ENCODE results near the gene SULT2B1. TPM values are rescaled to one million over a fixed set of nuclear protein-coding genes. Genes with fewer than 3 reads are reported as not detected.
"Not testable (repeated sequence)": the region's sequence is repeated elsewhere in the genome, so short reads cannot be mapped to it uniquely, and the experiment has no call there.

SULT2B1 gene
- total RNA-seq, 2 experiments from 2014 or later, result not detected

- CTCF ChIA-PET, POLR2A ChIA-PET, H3K4me1 Mint-ChIP-seq: not testable (repeated sequence)
These were observed 13.9 kb upstream of the SULT2B1 start for GRCh38 chr19:48538057-48538456.

GRCh38 chr19:48539503-48540096 lies 12.4 kb upstream of the SULT2B1 start:
- H3K27me3 Mint-ChIP-seq, result no peaks in the 10 kb centered on the region
- ChIA-PET CTCF (interaction anchor here (0.9 to 1.5 kb wide), 2 partner anchors 34 to 45 kb away, joined by 4 to 5 read pairs; no protein-coding TSS in a partner anchor), POLR2A (no interaction called here)
- no peak for DNase-seq
- no peaks in the 10 kb centered on the region for H3K36me3 Mint-ChIP-seq (ENCODE audit: low read depth)
- no peak overlapping the region for H3K4me3 Mint-ChIP-seq
- no peaks in the 10 kb centered on the region for H3K9me3 Mint-ChIP-seq
- no peaks in the 10 kb centered on the region for H3K4me1 Mint-ChIP-seq
- no peak overlapping the region for H3K27ac Mint-ChIP-seq

More at GRCh38 chr19:48538057-48538456, 13.9 kb upstream of the SULT2B1 start:
- not testable (repeated sequence) for H3K27ac Mint-ChIP-seq; H3K27me3 Mint-ChIP-seq; H3K9me3 Mint-ChIP-seq; H3K36me3 Mint-ChIP-seq (ENCODE audit: low read depth); DNase-seq; H3K4me3 Mint-ChIP-seq

- H3K4me1 Mint-ChIP-seq, result no peaks in the 10 kb centered on the region
- no peaks in the 10 kb centered on the region for H3K27me3 Mint-ChIP-seq
- ChIA-PET POLR2A (no interaction called here), CTCF (interaction anchor here (1.5 kb wide), 1 partner anchor 44 kb away, joined by 5 read pairs; no protein-coding TSS in a partner anchor)
- no peak for DNase-seq
- no peaks in the 10 kb centered on the region for H3K9me3 Mint-ChIP-seq
- H3K36me3 Mint-ChIP-seq (ENCODE audit: low read depth), result no peaks in the 10 kb centered on the region
- H3K4me3 Mint-ChIP-seq, result no peak overlapping the region
- H3K27ac Mint-ChIP-seq, result no peak overlapping the region
These were observed 11.9 kb upstream of the SULT2B1 start for GRCh38 chr19:48540110-48540509.

GRCh38 chr19:48541813-48542212 lies 10.2 kb upstream of the SULT2B1 start:
- no peak overlapping the region for H3K27ac Mint-ChIP-seq
- no peak for DNase-seq
- CTCF ChIA-PET, result no interaction called here
- H3K9me3 Mint-ChIP-seq, result no peaks in the 10 kb centered on the region
- no peaks in the 10 kb centered on the region for H3K27me3 Mint-ChIP-seq
- H3K4me3 Mint-ChIP-seq, result no peak overlapping the region
- H3K36me3 Mint-ChIP-seq (ENCODE audit: low read depth), result no peaks in the 10 kb centered on the region
- H3K4me1 Mint-ChIP-seq, result no peaks in the 10 kb centered on the region
- POLR2A ChIA-PET, result no interaction called here

- Mint-ChIP-seq H3K36me3 (ENCODE audit: low read depth) (no peaks in the 10 kb centered on the region), H3K4me1 (no peaks in the 10 kb centered on the region), H3K4me3 (no peak overlapping the region), H3K9me3 (no peaks in the 10 kb centered on the region), H3K27me3 (no peaks in the 10 kb centered on the region), H3K27ac (peak overlapping the region; percentile 28)
- no peak for DNase-seq
- ChIA-PET CTCF (no interaction called here), POLR2A (no interaction called here)
These were observed 8.8 kb upstream of the SULT2B1 start for GRCh38 chr19:48543121-48543710.

- no peak overlapping the region for H3K4me3 Mint-ChIP-seq
- no peak overlapping the region for H3K27ac Mint-ChIP-seq
- DNase-seq, result no peak
- ChIA-PET CTCF (interaction anchor here (0.6 kb wide), 1 partner anchor 433 kb away, joined by 3 read pairs; no protein-coding TSS in a partner anchor), POLR2A (no interaction called here)
- H3K27me3 Mint-ChIP-seq, result no peaks in the 10 kb centered on the region
- no peaks in the 10 kb centered on the region for H3K9me3 Mint-ChIP-seq
- H3K4me1 Mint-ChIP-seq, result no peaks in the 10 kb centered on the region
- no peaks in the 10 kb centered on the region for H3K36me3 Mint-ChIP-seq (ENCODE audit: low read depth)
These were observed 6.9 kb upstream of the SULT2B1 start for GRCh38 chr19:48544856-48545750.

- Mint-ChIP-seq H3K4me1 (no peaks in the 10 kb centered on the region), H3K9me3 (no peaks in the 10 kb centered on the region), H3K4me3 (no peak overlapping the region), H3K27me3 (peaks cover 2% of the 10 kb centered on the region), H3K36me3 (ENCODE audit: low read depth) (no peaks in the 10 kb centered on the region), H3K27ac (no peak overlapping the region)
- no peak for DNase-seq
- ChIA-PET CTCF (no interaction called here), POLR2A (no interaction called here)
These were observed 4.2 kb upstream of the SULT2B1 start for GRCh38 chr19:48547722-48548121.

GRCh38 chr19:48548253-48548911 lies 3.6 kb upstream of the SULT2B1 start:
- DNase-seq, result no peak
- ChIA-PET CTCF (interaction anchor here (0.5 kb wide), 1 partner anchor 10 kb away, joined by 3 read pairs; no protein-coding TSS in a partner anchor), POLR2A (no interaction called here)
- no peaks in the 10 kb centered on the region for H3K9me3 Mint-ChIP-seq
- H3K4me1 Mint-ChIP-seq, result no peaks in the 10 kb centered on the region
- H3K36me3 Mint-ChIP-seq (ENCODE audit: low read depth), result no peaks in the 10 kb centered on the region
- no peak overlapping the region for H3K4me3 Mint-ChIP-seq
- H3K27me3 Mint-ChIP-seq, result peaks cover 2% of the 10 kb centered on the region
- no peak overlapping the region for H3K27ac Mint-ChIP-seq

- no peak overlapping the region for H3K4me3 Mint-ChIP-seq
- POLR2A ChIA-PET, result no interaction called here
- H3K4me1 Mint-ChIP-seq, result no peaks in the 10 kb centered on the region
- CTCF ChIA-PET, result no interaction called here
- peaks cover 2% of the 10 kb centered on the region for H3K27me3 Mint-ChIP-seq
- H3K9me3 Mint-ChIP-seq, result no peaks in the 10 kb centered on the region
- no peak overlapping the region for H3K27ac Mint-ChIP-seq
- DNase-seq, result no peak
- H3K36me3 Mint-ChIP-seq (ENCODE audit: low read depth), result no peaks in the 10 kb centered on the region
These were observed 2.6 kb upstream of the SULT2B1 start for GRCh38 chr19:48549380-48549779.

GRCh38 chr19:48552406-48553322 lies 692 bp downstream of the SULT2B1 start:
- POLR2A ChIA-PET, result no interaction called here
- Mint-ChIP-seq H3K4me1 (no peaks in the 10 kb centered on the region), H3K36me3 (ENCODE audit: low read depth) (no peaks in the 10 kb centered on the region), H3K27me3 (peaks cover 2% of the 10 kb centered on the region), H3K9me3 (no peaks in the 10 kb centered on the region), H3K4me3 (no peak overlapping the region), H3K27ac (no peak overlapping the region)
- CTCF ChIA-PET, result interaction anchor here (2.4 kb wide), 1 partner anchor 37 kb away, joined by 5 read pairs; no protein-coding TSS in a partner anchor
- DNase-seq, result no peak

- DNase-seq, result no peak
- ChIA-PET POLR2A (no interaction called here), CTCF (interaction anchor here (2.4 kb wide), 1 partner anchor 35 kb away, joined by 5 read pairs; no protein-coding TSS in a partner anchor)
- Mint-ChIP-seq H3K27me3 (peaks cover 6% of the 10 kb centered on the region), H3K36me3 (ENCODE audit: low read depth) (no peaks in the 10 kb centered on the region), H3K27ac (no peak overlapping the region), H3K4me1 (peaks cover under 1% of the 10 kb centered on the region), H3K9me3 (no peaks in the 10 kb centered on the region), H3K4me3 (no peak overlapping the region)
These were observed 1.9 kb downstream of the SULT2B1 start for GRCh38 chr19:48553676-48554384.
